Stomach (tissue), 9 donors: ENCODE results near the gene HADHB. TPM values are rescaled to one million over a fixed set of nuclear protein-coding genes. Genes with fewer than 3 reads are reported as not detected.
A peak's percentile ranks its signal among the peaks of the same experiment; 100 is the strongest.

Experiments
- DNase-seq, 2 donors: peaks; one replicate each; pipeline versions ENCODE4 v3.0.0 to v3.0.0-alpha.2; 2013 to 2019
- H3K27ac ChIP-seq, 5 donors: fragments of 200-600 bp in 4 of 5; sonication (generic) in 4 of 5; one replicate each; pipeline ENCODE4 v1.5.1; 2013 to 2019; ENCODE audit warnings: mild to moderate bottlenecking in 1 of 5, moderate library complexity in 1 of 5
- H3K27me3 ChIP-seq, 3 donors: fragments of 200-600 bp; sonication (generic); one replicate each; pipeline ENCODE4 v1.5.1; 2017 to 2019; ENCODE audit warnings: mixed run types in 1 of 3
- H3K36me3 ChIP-seq, 4 donors: fragments of 200-600 bp; sonication (generic); 1 replicate in 3 of 4; 2 replicates in 1 of 4; pipeline ENCODE4 v1.5.1; 2016 to 2019
- H3K4me1 ChIP-seq, 4 donors: fragments of 200-600 bp; sonication (generic); one replicate each; pipeline ENCODE4 v1.5.1; 2016 to 2019
- H3K4me3 ChIP-seq, 4 donors: fragments of 200-600 bp; sonication (generic) in 3 of 4; one replicate each; pipeline ENCODE4 v1.5.1; 2016 to 2019; ENCODE audit warnings: mild to moderate bottlenecking in 1 of 4
- H3K9me3 ChIP-seq, 4 donors: fragments of 200-600 bp; sonication (generic); one replicate each; pipeline ENCODE4 v1.5.1; 2016 to 2019
- CTCF ChIP-seq, 7 experiments: fragments of 450-650 bp in 4 of 7; fragments of 200-600 bp in 3 of 7; sonication (generic) in 3 of 7; IDR thresholded peaks; one replicate each; pipeline ENCODE4 v1.5.1; 2016 to 2019; ENCODE audit warnings: antibody characterized with exemption in 7 of 7, control low read depth in 2 of 7, mild to moderate bottlenecking in 1 of 7
- EP300 ChIP-seq: sonication (generic); formaldehyde crosslinking; IDR thresholded peaks from one replicate; pipeline ENCODE4 v1.6.1; 2017; ENCODE audit warnings: antibody characterized with exemption
- POLR2A ChIP-seq, 4 donors: fragments of 450-650 bp; IDR thresholded peaks; one replicate each; pipeline ENCODE4 v1.6.1; 2016; ENCODE audit warnings: antibody characterized with exemption in 4 of 4, control low read depth in 2 of 4, mild to moderate bottlenecking in 1 of 4, moderate library complexity in 1 of 4
- POLR2AphosphoS5 ChIP-seq, 3 donors: sonication (generic); formaldehyde crosslinking; IDR thresholded peaks; one replicate each; pipeline ENCODE4 v1.6.1; 2016; ENCODE audit warnings: antibody characterized with exemption in 3 of 3
- WGBS, 5 donors: extraction: QIAGEN DNeasy Blood & Tissue Kit in 3 of 5; methylation state at CpG; one replicate each; pipeline versions ENCODE4 v1.1.5 to v1.1.7; 2013 to 2018; 5-methylcytosine and 5-hydroxymethylcytosine counted together
- intact Hi-C: fragments of 100-400 bp; cut with DNase I; formaldehyde crosslinking; loops from one replicate; pipeline ENCODE4 v1.15.1; 2023; ENCODE audit warnings: low total_unique reads
- polyA plus RNA-seq, 3 donors: library from polyadenylated mRNA; stranded (reverse); fragments of 200-250 nt; gene quantifications; one replicate each; pipeline ENCODE4 v1.2.3, GENCODE V29; 2013
- total RNA-seq, 5 donors: library from RNA; depleted of rRNA; stranded (reverse); fragments of >200 nt; gene quantifications; one replicate each; pipeline versions ENCODE4 v1.1.0 to v1.2.3, GENCODE V29; 2014 to 2016
- donor health status: healthy with polysubstance abuse.
- donor health status: Bipolar disorder and iron deficiency.
- donor health status: healthy.

Gene HADHB
- total and polyA plus RNA-seq, 8 donors, result 70.4 to 178 (median 91.4) TPM

GRCh38 chr2:26313446-26313845 is 68.7 kb downstream of the HADHB start:
- no peak for TF ChIP-seq POLR2A (IDR thresholded peaks at IDR 0.05)
- no peak for TF ChIP-seq EP300
- no peak for TF ChIP-seq POLR2AphosphoS5 (IDR thresholded peaks at IDR 0.05)
- no peak for TF ChIP-seq CTCF (IDR thresholded peaks at IDR 0.05)
- no peak for DNase-seq
- intact Hi-C loops, result no loop called here
- Histone ChIP-seq H3K9me3 (no peaks in the 10 kb centered on the region), H3K27me3 (no peaks in the 10 kb centered on the region), H3K4me1 (no peaks in the 10 kb centered on the region), H3K36me3 (no peaks in the 10 kb centered on the region), H3K4me3 (no peak overlapping the region), H3K27ac (no peak overlapping the region)
- 85 to 89% (median 87%) methylated on average over 12 of the region's 12 CpGs for WGBS, 5 donors

- Histone ChIP-seq H3K36me3 (no peaks in the 10 kb centered on the region), H3K4me3 (no peak overlapping the region), H3K4me1 (no peaks in the 10 kb centered on the region), H3K27ac (no peak overlapping the region), H3K9me3 (no peaks in the 10 kb centered on the region), H3K27me3 (no peaks in the 10 kb centered on the region)
- DNase-seq, result no peak
- 73 to 83% (median 74%) methylated on average over 7 to 8 of the region's 8 CpGs for WGBS, 5 donors
- intact Hi-C loops, result no loop called here
- TF ChIP-seq CTCF (IDR thresholded peaks at IDR 0.05) (no peak), POLR2AphosphoS5 (IDR thresholded peaks at IDR 0.05) (no peak), POLR2A (IDR thresholded peaks at IDR 0.05) (no peak), EP300 (no peak)
Observed at GRCh38 chr2:26314243-26314642, 69.5 kb downstream of the HADHB start.

- Histone ChIP-seq H3K4me3 (no peak overlapping the region), H3K4me1 (no peaks in the 10 kb centered on the region), H3K27ac (no peak overlapping the region), H3K9me3 (no peaks in the 10 kb centered on the region), H3K27me3 (no peaks in the 10 kb centered on the region), H3K36me3 (no peaks in the 10 kb centered on the region)
- peak in 1 of 2 donors; percentile 26 for DNase-seq
- intact Hi-C loops, result no loop called here
- TF ChIP-seq EP300, result no peak
- no peak for TF ChIP-seq POLR2A (IDR thresholded peaks at IDR 0.05)
- TF ChIP-seq CTCF (IDR thresholded peaks at IDR 0.05), result no peak
- no peak for TF ChIP-seq POLR2AphosphoS5 (IDR thresholded peaks at IDR 0.05)
- 50 to 65% (median 62%) methylated on average over 2 of the region's 2 CpGs for WGBS, 5 donors
Observed at GRCh38 chr2:26316041-26316440, 71.3 kb downstream of the HADHB start.

DNA sequence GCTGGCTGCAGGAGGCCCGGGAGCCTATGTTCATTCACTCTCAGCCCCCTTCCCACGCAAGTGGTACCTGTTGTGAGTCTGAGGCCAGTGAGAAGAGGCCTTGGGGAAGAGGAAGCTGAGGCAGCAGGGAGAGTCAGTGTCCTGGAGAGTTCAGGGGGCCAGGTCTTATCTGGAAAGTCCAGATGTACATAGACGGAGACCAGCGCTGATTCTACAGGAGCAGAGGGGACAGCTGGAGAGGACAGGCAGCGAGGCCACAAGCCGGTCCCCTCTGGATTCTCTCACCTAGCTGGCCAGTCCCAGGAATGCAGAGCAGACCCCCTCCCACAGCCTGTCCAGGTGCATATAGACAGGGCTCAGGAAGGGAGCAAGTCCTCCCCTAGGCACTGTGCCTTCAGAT is 72.1 kb downstream of the HADHB start:
- no peak for DNase-seq
- intact Hi-C loops, result no loop called here
- H3K27ac ChIP-seq, result no peak overlapping the region

More for the DNA sequence above, 72.1 kb downstream of the HADHB start:
- H3K4me3 ChIP-seq, result no peak overlapping the region
- no peaks in the 10 kb centered on the region for H3K4me1 ChIP-seq
- H3K9me3 ChIP-seq, result no peaks in the 10 kb centered on the region
- no peak for TF ChIP-seq POLR2AphosphoS5 (IDR thresholded peaks at IDR 0.05)
- TF ChIP-seq CTCF (IDR thresholded peaks at IDR 0.05), result no peak
- no peak for TF ChIP-seq POLR2A (IDR thresholded peaks at IDR 0.05)
- no peak for TF ChIP-seq EP300
- WGBS, 5 donors, result 89 to 96% (median 93%) methylated on average over 5 to 6 of the region's 6 CpGs
- no peaks in the 10 kb centered on the region for H3K36me3 ChIP-seq
- no peaks in the 10 kb centered on the region for H3K27me3 ChIP-seq
